HG03139 (cell line): Measurements from ENCODE around the gene UBA52.

ENCODE experiments used
- ATAC-seq: cut with Tn5 transposase; IDR thresholded peaks from one replicate; pipeline ENCODE4 v1.9.1; 2021; ENCODE audit not compliant: unreplicated experiment

Gene UBA52

DNA sequence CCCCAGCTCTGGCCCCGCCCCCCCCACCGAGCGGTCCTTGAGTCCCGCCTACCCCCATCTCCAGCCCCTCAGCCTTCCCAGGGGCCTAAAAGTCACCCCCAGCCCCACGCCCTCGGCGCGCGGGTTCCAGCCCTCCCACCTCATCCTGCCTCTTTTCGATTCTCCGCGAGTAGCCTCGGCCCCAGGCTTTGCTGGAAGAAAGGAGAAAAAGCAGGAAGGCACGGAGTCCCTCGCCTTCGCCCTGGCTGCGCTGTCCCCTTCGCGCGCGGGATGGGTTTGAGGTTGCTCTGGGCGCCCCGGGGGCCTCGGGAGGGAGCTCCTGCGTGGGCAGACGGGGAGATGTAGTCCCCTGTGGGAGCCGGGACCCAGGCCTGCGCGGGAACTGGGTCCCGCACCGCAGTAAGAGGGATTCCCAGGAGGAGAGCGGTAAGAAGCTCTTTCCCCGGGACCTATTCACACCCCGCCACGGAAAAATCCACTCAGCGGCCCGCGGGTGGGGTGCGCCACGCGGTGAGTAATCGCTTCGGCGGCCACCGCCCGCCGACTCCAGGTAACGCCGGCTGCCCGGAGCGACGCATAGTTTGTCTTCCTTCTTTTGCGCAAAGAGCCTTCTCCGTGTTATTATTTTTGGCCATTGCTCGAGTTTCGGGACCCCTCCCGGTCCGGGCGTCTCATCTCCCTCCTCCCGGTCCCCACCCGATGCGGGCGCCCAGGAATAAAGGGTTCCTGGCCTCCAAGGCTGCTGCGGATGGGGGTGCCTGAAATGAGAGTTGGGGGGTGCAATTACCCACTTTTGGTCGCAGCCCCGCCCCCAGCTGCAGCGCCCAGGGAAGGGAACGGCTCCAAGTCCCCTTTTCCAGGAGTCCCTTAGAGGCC is 35.8 kb downstream of the UBA52 start:
- ATAC-seq, result no peak

GRCh38 chr19:18608102-18608804 is 36.6 kb downstream of the UBA52 start:
- ATAC-seq, result no peak

DNA sequence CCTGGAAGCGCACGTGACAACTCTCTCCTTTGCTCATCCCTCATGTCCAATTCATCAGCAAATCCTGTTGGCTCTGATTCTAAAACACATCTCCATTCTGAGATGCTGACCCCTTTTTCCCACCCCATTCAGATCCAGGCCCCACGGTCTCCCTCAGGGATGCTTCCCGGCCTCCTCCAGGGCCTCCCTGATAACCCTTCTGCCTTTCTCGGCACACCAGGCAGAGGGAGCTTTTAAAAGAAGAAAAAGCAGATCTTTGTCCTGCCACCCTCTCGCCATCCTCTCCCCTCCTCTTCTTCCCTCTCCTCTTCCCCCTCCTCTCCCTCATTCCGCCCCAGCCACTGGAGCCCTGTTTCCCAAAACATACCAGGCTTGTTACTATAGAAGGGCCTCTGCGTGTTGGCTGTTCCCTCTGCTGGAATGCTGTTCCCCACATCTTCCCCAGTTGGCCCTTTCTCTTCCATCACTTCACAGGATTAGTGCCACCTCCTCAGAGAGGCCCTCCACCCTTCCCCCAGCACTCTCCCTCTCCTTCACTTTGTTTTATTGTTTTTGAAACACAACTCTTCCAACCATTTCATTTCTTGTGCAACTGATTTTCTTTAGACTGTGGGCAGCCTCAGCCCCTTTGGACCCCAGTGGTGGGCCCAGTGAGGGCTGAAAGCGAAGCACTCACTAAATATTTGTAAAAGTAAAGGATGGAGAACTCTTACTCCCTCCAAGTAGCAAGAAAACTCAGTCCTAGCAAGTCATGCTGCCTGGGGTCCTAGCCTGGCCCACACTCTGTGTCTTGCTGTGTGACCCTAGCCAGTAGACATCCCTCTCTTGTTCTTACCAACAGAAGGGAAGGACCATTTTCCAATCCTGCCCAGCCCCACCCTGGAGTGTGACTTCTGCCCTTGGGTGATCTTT is 37.4 kb downstream of the UBA52 start:
- ATAC-seq, result no peak

DNA sequence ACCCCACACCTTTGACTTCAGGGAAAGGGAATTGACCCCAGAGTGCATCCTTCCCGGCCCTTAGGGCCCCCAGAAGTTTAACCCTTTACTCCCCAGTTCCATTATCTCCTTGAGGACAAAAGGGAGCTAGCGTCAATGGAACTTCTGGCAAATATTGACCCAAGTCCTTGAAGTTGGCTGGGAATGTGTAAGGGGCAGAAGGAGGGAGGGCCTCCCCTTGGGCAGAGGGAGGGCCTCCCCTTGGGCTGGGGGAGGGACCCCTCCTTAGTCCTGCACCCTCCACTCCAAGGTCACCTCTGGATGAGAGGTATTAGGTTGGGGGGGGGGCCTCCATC is 38.0 kb downstream of the UBA52 start:
- ATAC-seq, result no peak

- ATAC-seq, result no peak
Measured at GRCh38 chr19:18610245-18610555, 38.5 kb downstream of the UBA52 start.

- ATAC-seq, result no peak
Measured at GRCh38 chr19:18610556-18611326, 39.1 kb downstream of the UBA52 start.

GRCh38 chr19:18611327-18612050 is 39.8 kb downstream of the UBA52 start:
- ATAC-seq, result no peak

- ATAC-seq, result no peak
Measured at GRCh38 chr19:18612051-18612771, 40.6 kb downstream of the UBA52 start.

DNA sequence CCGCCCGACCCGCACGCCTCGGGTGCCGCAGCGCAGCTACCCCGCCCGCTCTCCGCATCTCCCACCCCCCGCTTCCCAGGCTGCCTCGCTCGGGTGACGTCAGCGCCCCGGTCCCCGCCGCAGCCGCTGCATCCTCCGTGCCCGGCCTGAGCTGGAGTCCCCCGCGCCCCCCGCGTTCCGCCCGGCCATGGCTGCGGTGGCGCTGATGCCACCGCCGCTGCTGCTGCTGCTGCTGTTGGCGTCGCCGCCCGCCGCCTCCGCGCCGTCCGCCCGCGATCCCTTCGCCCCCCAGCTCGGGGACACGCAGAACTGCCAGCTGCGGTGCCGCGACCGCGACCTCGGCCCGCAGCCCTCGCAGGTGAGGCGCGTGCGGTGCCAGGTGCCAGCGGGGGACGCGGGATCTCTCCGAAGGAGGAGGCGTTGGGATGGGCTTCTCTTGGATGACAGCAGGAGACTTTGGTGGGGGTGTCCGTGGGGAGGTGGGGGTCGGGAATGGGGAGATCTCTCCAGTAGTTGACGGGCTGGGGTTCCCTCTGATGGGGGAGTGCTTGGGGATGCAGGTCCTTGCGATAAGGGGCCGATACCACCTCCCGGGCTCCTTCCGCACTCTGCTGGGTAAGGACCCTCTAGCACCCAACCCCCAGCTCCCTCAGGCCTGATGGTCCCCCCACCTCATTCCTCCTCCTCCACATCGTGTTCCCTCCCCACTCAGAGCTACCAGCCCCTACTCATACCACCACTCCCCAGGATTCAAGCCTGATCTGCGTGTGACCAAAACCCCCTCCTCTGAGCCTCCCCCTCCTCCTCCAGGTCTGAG is 41.3 kb downstream of the UBA52 start, which contains the start of gene TMEM59L:
TMEM59L (plus strand) TSS at position 99 of the 817 bp plus-strand sequence; CDS start at position 188, 89 bp downstream.
- no peak for ATAC-seq

DNA sequence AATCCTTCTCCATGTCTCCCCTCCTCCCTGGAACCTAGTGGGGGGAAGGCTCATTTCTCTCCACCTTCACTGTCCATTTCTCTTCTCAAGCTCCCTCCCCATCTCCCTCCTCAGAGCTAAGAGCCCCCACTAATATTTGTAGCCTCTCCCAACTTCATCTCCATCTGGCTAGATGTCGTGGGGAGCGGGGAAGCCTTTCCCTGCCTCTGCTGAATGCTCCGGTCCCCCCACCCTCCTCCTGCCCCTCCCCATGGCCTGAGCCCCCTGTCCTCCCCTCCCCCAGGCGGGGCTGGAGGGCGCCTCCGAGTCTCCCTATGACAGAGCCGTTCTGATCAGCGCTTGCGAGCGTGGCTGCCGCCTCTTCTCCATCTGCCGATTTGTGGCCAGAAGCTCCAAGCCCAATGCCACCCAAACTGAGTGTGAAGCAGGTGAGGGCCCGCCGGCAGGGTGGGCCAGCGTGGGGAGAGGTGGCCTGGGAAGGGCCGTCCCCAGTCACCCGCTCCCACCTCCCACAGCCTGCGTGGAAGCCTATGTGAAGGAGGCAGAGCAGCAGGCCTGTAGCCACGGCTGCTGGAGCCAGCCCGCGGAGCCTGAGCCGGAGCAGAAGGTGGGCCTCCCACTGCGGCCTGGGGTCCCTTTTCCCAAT is 42.1 kb downstream of the UBA52 start:
- no peak for ATAC-seq

GRCh38 chr19:18616023-18616422 is 44.4 kb downstream of the UBA52 start:
- no peak for ATAC-seq

GRCh38 chr19:18617562-18617961 is 45.9 kb downstream of the UBA52 start:
- no peak for ATAC-seq

GRCh38 chr19:18618236-18618635 is 46.6 kb downstream of the UBA52 start:
- ATAC-seq, result no peak

DNA sequence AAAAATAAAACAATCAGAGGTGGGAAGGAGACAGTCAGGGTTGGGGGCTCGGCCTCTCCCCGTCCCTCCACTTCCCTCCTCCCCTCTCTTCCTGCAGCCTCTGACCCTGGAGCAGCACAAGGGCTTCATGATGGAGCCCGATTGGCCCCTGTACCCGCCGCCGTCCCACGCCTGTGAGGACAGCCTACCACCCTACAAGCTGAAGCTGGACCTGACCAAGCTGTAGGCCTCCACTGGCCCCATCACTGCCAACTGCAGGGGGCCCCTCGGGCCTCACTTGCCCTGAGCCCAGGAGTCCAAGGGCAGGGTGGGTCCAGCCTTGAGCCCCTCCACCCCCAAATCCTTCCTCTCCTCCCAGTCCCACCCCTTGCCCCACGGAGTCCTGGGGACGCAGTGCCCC is 48.7 kb downstream of the UBA52 start:
- ATAC-seq, result no peak

DNA sequence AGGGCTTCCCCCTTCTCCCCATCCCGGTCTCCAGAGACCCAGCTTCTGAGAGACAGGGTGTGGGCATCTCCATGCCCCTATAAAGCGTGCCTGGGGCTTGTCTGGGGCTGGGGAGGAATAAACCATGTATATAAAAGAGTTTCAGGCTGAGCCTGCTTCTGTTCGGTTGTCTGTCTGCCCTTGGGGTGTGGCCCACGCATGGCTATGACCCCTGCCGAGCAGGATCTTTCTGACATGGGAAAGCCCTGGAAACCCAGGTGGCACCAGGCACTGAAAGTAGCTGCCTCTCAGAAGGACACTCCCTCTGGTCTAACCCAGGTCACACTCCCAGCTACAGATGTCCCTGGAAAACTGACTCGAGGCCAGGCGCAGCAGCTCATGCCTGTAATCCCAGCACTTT is 49.2 kb downstream of the UBA52 start:
- ATAC-seq, result no peak

DNA sequence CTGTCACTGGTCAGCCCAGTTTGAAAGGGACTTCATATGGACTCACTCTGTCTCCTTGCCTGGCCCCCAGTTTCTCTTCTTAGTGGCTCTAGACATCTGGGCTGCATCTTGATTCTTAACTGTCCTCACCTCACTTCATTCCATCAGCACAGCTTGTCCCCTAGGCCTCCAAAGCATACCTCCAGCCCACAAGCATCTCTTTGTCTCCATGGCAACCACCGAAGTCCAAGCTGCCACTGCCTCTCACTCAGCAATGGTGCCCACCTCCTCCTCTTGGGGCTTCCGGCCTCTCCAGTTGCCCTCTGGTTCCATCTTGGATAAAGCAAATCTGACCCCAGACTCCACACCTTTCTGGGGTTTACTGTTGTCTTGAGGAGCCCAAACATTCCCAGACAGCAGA is 55.2 kb downstream of the UBA52 start:
- ATAC-seq, result no peak
